Panc1 (cell line): ENCODE measurements around the gene RPS28. TPM values are rescaled to one million over a fixed set of nuclear protein-coding genes. Genes with fewer than 3 reads are reported as not detected.
"Not testable (repeated sequence)": the region's sequence is repeated elsewhere in the genome, so short reads cannot be mapped to it uniquely, and the experiment has no call there.

Experiments used
- ATAC-seq: fragments of 200-7000 bp; cut with Tn5 transposase; 2 replicates; pipeline ENCODE4 v1.9.1; 2020; ENCODE audit warnings: mild to moderate bottlenecking, moderate library complexity
- BruUV-seq: library from RNA; stranded (reverse); fragments of 400-500 nt; replicated peaks from 2 replicates; lab custom pipeline; 2021; lab: Mats Ljungman, UMichigan
- CTCF ChIA-PET: fragments of 300-600 bp; sonication (Branson Sonifier 250); formaldehyde crosslinking; loops from one replicate; lab custom pipeline; 2022; ENCODE audit warnings: antibody characterized with exemption; lab: Charles Lee
- POLR2A ChIA-PET: fragments of 300-600 bp; sonication (Branson Sonifier 250); formaldehyde crosslinking; loops from one replicate; lab custom pipeline; 2022; ENCODE audit warnings: antibody characterized with exemption; lab: Charles Lee
- DNase-seq: peaks from one replicate; pipeline ENCODE4 v3.0.0-alpha.2; 2010; ENCODE audit warnings: low read depth, low spot score
- H3K27ac ChIP-seq: 2 replicates; pipeline ENCODE4 v1.5.1; 2011; ENCODE audit warnings: mild to moderate bottlenecking, low read length, inconsistent platforms
- H3K27me3 ChIP-seq: fragments of 200-500 bp; sonication (Bioruptor generic); 2 replicates; pipeline ENCODE4 v1.6.0; 2014; ENCODE audit warnings: low read length, inconsistent platforms; ENCODE audit not compliant: control insufficient read depth, insufficient read depth
- H3K36me3 ChIP-seq: fragments of 200-500 bp; sonication (Bioruptor generic); 2 replicates; pipeline ENCODE4 v1.5.1; 2014; ENCODE audit warnings: inconsistent platforms, mild to moderate bottlenecking, low read length, moderate library complexity; ENCODE audit not compliant: control insufficient read depth, insufficient read depth
- H3K4me1 ChIP-seq: 2 replicates; pipeline ENCODE4 v1.5.1; 2011; ENCODE audit warnings: inconsistent platforms, mild to moderate bottlenecking, low read length, moderate library complexity; ENCODE audit not compliant: control insufficient read depth, insufficient read depth
- H3K4me3 ChIP-seq, 2 experiments: 2 replicates each; pipeline ENCODE4 v1.5.1; 2011 to 2012; ENCODE audit warnings: low read depth in 2 of 2, low read length in 2 of 2, mild to moderate bottlenecking in 2 of 2, inconsistent platforms in 1 of 2, moderate library complexity in 1 of 2
- H3K9me3 ChIP-seq: fragments of 200-500 bp; sonication (Bioruptor generic); 2 replicates; pipeline ENCODE4 v1.5.1; 2014; ENCODE audit warnings: low read depth, mild to moderate bottlenecking, inconsistent platforms, low read length, moderate library complexity; ENCODE audit not compliant: control insufficient read depth, insufficient read depth
- POLR2AphosphoS5 ChIP-seq: IDR thresholded peaks from 2 replicates; pipeline ENCODE4 v1.6.1; 2012; ENCODE audit warnings: mild to moderate bottlenecking, low read depth, low read length, moderate library complexity
- REST ChIP-seq, 2 experiments: IDR thresholded peaks; 2 replicates each; pipeline ENCODE4 v1.6.1; 2011 to 2012; ENCODE audit warnings: low read depth in 2 of 2, control low read depth in 1 of 2, low read length in 1 of 2, mild to moderate bottlenecking in 1 of 2, moderate library complexity in 1 of 2; ENCODE audit not compliant: insufficient read depth in 1 of 2
- SIN3A ChIP-seq: IDR thresholded peaks from 2 replicates; pipeline ENCODE4 v1.6.1; 2012; ENCODE audit warnings: low read depth, mild to moderate bottlenecking, low read length, moderate library complexity, borderline replicate concordance; ENCODE audit not compliant: insufficient read depth
- TCF7L2 ChIP-seq: IDR thresholded peaks from 2 replicates; pipeline ENCODE4 v1.6.1; 2011; ENCODE audit warnings: mild to moderate bottlenecking, low read depth, low read length, inconsistent platforms
- in situ Hi-C: cut with HindIII; loops from 2 replicates; pipeline ENCODE4 v1.10.0; 2016; ENCODE audit warnings: low sequenced_read_pairs, low pct_unique_long_range_greater_than_20kb
- intact Hi-C: fragments of 100-400 bp; cut with micrococcal nuclease; formaldehyde crosslinking; loops from one replicate; pipeline ENCODE4 v1.10.0; 2022; ENCODE audit not compliant: unreplicated experiment
- total RNA-seq: library from RNA; stranded (reverse); gene quantifications from one replicate; pipeline ENCODE4 v1.2.1, GENCODE V29; 2021; ENCODE audit not compliant: unreplicated experiment
- TF ChIP-seq, protein P1 (sequence below): fragments of 450-650 bp; IDR thresholded peaks from 2 replicates; pipeline ENCODE4 v1.5.1; 2017; ENCODE audit warnings: mild to moderate bottlenecking

RPS28 gene
- total RNA-seq, 1 experiment from 2014 or later: 1,096 TPM

- Histone ChIP-seq H3K9me3 (no peaks in the 10 kb centered on the region), H3K27ac (no peak overlapping the region), H3K4me3 (no peak overlapping the region), H3K27me3 (no peaks in the 10 kb centered on the region), H3K36me3 (no peaks in the 10 kb centered on the region), H3K4me1 (no peaks in the 10 kb centered on the region)
- no TSS peak for BruUV-seq
- CTCF ChIA-PET: interaction anchor here (0.7 kb wide), 1 partner anchor 68 kb away, joined by 4 read pairs; no protein-coding TSS in a partner anchor
- TF ChIP-seq REST (IDR thresholded peaks at IDR 0.05; ENCODE audit: insufficient read depth in 1 of 2, low read depth in 2 of 2, low read length in 1 of 2) (no peak), TCF7L2 (no peak), SIN3A (no peak), POLR2AphosphoS5 (no peak)
- TF ChIP-seq, protein P1, sequence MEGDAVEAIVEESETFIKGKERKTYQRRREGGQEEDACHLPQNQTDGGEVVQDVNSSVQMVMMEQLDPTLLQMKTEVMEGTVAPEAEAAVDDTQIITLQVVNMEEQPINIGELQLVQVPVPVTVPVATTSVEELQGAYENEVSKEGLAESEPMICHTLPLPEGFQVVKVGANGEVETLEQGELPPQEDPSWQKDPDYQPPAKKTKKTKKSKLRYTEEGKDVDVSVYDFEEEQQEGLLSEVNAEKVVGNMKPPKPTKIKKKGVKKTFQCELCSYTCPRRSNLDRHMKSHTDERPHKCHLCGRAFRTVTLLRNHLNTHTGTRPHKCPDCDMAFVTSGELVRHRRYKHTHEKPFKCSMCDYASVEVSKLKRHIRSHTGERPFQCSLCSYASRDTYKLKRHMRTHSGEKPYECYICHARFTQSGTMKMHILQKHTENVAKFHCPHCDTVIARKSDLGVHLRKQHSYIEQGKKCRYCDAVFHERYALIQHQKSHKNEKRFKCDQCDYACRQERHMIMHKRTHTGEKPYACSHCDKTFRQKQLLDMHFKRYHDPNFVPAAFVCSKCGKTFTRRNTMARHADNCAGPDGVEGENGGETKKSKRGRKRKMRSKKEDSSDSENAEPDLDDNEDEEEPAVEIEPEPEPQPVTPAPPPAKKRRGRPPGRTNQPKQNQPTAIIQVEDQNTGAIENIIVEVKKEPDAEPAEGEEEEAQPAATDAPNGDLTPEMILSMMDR: no peak
- POLR2A ChIA-PET: no interaction called here
- DNase-seq: no peak
- in situ Hi-C loops (no loop called here), intact Hi-C loops (no loop called here)
- no peak for ATAC-seq
Observed at GRCh38 chr19:8340341-8341096, 19.2 kb downstream of the RPS28 start.

GRCh38 chr19:8341504-8341903 is 20.2 kb downstream of the RPS28 start:
- ATAC-seq, BruUV-seq, POLR2A ChIA-PET, H3K9me3 ChIP-seq, intact Hi-C loops, H3K36me3 ChIP-seq, H3K27ac ChIP-seq, H3K4me1 ChIP-seq, in situ Hi-C loops, H3K27me3 ChIP-seq, H3K4me3 ChIP-seq, DNase-seq: not testable (repeated sequence)
- CTCF ChIA-PET: interaction anchor here (0.6 to 0.7 kb wide), 2 partner anchors 74 to 285 kb away, joined by 3 to 7 read pairs; no protein-coding TSS in a partner anchor

DNA sequence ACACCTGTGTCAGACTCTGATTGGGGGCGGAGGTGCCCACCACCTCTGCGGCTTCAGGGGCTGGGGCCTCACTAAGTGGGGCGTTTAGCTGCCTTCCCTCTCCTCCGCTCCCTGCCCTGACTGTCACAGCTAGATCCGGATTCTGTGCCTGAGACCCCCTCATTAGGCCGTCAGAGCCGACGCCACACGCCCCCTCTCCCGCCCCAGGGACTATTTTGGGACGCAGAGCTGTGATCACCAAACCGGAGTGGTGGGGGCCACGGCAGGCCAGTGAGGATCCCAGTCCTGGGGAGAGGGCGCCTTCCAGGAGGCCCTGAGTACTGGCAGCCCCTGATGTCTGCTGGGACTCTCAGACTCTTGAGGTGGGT is 21.0 kb downstream of the RPS28 start:
- no peaks in the 10 kb centered on the region for H3K36me3 ChIP-seq
- in situ Hi-C loops (no loop called here), intact Hi-C loops (no loop called here)
- H3K27me3 ChIP-seq: no peaks in the 10 kb centered on the region
- no peaks in the 10 kb centered on the region for H3K4me1 ChIP-seq
- POLR2A ChIA-PET: no interaction called here
- no peak overlapping the region for H3K27ac ChIP-seq
- no peak for DNase-seq
- TF ChIP-seq POLR2AphosphoS5: no peak
- TF ChIP-seq, protein P1: no peak
- no peak for TF ChIP-seq SIN3A
- TF ChIP-seq REST (IDR thresholded peaks at IDR 0.05; ENCODE audit: insufficient read depth in 1 of 2, low read depth in 2 of 2, low read length in 1 of 2): no peak
- no peak for TF ChIP-seq TCF7L2
- H3K9me3 ChIP-seq: no peaks in the 10 kb centered on the region
- no TSS peak for BruUV-seq
- ATAC-seq: no peak
- CTCF ChIA-PET: interaction anchor here (0.6 kb wide), 1 partner anchor 71 kb away, joined by 4 read pairs; the partner anchor contains the start of gene MARCHF2
- H3K4me3 ChIP-seq: no peak overlapping the region
